HG03442 (cell line): ENCODE results near the gene KAZN.

Source experiments
- ATAC-seq: cut with Tn5 transposase; IDR thresholded peaks from one replicate; pipeline ENCODE4 v1.9.1; 2021; ENCODE audit warnings: mild to moderate bottlenecking, moderate library complexity; ENCODE audit not compliant: unreplicated experiment

Gene KAZN

DNA sequence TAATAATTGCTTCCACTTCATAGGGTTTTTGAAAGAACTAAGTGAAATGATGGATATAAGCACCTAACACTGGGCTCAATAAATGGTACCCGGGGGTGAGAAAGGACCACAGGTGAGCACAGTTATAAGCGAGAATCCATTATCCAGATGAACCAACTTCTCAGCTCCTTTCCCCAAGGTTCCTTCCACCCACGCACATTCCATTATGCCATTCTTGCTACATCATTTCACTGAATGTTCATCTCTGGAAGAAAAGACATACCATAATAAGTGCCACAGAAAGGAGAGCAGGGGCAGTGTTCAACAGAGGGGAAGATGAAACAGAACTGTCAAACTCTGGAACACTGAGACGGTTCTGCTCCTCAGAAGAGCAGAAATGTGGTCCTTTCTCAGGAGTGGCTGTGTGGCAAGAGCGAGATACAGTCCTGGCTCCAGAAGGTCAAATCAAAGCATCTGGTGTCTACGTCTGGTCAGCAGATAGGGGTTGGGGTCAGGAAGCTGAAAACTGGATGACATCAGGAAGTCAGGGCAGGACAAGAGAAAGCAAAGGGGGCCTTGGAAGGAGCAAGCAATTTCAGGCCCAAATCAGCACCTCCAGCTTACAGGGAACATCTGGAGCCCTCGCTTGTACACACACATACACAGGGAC, 299.6 kb downstream of the KAZN start:
- ATAC-seq = no peak

DNA sequence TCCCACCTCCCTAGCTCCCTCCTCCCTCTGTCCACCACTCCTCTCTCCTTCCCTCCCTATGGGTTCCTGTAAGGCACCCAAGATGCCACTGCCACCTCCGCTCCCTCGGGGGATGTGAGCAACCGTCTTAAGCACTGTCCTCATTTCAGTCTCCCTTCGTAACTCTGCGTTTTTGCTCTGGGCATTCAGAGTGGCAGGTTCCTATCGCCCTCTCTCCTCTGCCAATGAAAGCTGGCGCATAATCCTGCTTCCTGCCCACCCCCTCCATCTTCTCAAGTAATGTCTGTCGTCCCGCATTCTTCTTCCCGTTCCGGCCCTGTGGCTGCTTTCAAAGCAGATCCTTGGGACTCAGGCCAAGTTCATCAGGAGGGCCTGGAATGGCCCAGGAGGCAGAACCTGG, 301.2 kb downstream of the KAZN start:
- no peak for ATAC-seq

DNA sequence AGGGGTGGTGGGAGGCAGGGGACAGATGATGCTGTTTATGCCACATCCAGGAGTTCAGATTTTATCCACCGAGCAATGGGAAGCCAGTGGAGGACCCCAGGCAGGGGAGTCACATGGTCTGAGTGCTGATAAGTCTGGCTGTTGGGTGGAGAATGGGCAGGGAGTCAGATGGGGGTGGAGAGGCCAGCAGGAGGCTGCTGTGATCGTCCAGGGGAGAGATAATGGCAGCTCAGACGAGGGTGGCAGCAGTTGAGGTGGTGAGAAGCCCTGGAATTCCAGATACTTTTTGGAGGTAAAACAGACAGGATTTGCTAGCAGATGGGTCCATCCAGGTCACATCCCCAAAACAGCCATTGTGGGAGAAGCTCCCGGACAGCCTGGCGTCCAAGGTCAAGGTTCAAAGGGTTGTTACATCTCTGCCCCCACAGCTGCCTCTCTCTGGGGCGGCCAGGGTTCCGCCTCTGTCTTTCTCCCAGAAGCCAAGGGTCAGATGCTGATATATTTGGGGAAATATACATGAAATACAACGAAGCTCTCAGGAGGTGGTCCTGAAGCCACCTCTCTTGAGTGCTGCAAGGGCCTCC, 303.0 kb downstream of the KAZN start:
- ATAC-seq = no peak

- no peak for ATAC-seq
Observed at GRCh38 chr1:14903922-14904321, 305.4 kb downstream of the KAZN start.

DNA sequence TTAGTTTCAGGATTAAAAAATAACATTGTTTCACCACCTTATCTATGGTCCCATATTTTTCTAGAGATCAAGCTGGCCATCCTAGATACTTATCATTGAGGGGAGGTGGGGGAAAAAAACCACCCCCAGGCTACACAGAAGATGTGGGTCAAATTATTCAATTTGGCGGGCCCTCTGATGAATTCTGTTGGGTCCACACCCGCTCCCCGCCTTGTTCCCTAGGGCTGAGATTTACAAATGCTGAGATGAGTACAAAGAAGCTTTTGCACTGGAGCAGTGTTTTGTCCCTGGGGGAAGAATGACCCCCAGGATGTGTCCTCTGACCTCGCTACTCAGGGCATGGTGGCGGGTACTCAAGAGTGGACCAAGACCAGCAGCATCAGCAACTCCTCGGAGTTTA, 308.2 kb downstream of the KAZN start:
- no peak for ATAC-seq

DNA sequence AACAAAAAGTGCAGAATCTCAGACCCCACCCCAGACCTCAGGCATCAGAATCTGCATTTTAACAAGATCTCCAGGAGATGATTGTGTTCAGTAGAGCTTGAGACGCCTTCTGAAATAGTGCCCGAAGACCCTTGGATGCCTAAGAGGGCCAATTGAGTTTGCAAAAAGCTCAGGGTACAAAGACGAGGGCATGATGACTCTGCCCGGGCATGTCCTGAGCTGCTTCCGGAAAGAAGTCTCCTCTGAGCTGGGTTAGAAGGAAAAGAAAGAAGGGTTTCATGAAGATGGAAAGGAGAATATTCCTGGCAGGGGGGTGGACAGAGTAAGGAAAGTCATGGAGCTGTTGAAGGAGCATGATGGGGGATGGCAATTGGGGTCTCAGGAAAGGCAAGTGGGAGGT, 308.9 kb downstream of the KAZN start:
- no peak for ATAC-seq

DNA sequence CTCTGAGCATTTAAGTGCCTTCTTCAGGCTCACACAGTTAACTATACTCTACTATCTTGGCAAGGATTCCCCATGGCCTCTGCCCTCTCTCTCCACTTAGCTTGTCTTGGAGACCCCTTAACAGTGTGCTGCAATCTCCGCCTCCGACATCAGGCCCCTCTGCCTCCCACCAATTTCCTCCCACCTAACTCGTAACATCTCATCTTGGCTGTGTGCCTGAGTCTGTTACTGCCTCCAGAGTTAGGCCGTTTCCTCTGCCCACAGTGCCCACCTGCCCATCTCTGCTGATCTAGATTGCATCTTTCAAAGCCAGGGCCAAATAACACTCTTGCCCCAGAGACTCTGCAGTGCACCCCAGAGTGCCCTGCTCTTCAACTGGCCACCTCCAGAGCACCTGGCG, 310.8 kb downstream of the KAZN start:
- ATAC-seq = no peak

GRCh38 chr1:14909920-14910460, 311.5 kb downstream of the KAZN start:
- no peak for ATAC-seq

- no peak for ATAC-seq
Observed at GRCh38 chr1:14910984-14911721, 312.7 kb downstream of the KAZN start.

DNA sequence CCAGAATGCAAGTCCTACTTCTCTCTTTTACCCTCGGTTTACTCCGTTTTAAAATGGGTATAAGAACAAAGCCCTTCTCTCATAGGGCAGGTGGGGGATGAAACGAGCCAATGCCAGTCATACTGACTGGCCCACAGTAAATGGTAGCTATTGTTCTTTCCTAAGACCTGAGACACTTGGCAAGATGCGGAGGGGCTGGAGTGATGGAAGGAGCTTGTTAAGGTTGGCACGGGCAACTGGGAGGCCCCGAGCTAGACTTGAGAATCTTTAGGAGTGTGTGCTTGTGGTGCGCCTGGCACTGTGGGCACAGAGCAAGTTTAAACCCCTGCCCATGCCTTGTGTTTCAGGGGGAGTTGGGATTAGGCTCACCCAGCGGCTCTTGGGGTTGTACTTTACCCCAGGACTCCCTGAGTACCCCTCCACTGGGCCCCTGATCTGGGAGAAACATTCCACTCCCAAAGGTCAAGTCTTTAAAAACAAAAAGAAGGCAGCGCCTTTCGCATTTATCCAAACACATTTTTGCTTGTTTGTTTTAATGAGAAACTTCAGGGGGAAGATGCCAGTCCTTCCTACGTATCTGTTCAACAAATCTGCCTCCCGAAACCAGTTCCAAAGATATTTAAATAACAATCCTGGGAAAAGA, 314.5 kb downstream of the KAZN start:
- ATAC-seq = no peak

GRCh38 chr1:14913482-14914177, 315.1 kb downstream of the KAZN start:
- no peak for ATAC-seq

- ATAC-seq = no peak
Observed at GRCh38 chr1:14914351-14914988, 316.0 kb downstream of the KAZN start.

- ATAC-seq = no peak
Observed at GRCh38 chr1:14915356-14916054, 317.0 kb downstream of the KAZN start.

DNA sequence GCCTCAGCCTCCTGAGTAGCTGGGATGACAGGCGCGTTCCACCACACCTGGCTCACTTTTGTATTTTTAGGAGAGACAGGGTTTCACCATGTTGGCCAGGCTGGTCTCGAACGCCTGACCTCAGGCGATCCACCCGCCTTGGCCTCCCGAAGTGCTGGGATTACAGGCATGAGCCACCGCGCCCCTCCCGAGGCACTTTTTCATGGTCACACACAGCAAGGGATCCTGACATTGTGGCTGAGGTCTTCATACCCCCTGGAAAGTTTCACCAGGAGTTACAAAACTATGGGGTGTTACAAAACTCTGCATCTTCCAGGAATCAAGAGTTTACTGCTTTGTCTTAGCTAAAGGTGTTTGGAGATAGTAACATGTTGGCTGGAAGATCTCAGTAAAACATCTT, 320.8 kb downstream of the KAZN start:
- no peak for ATAC-seq

- ATAC-seq = no peak
Observed at GRCh38 chr1:14919751-14920150, 321.3 kb downstream of the KAZN start.

- no peak for ATAC-seq
Observed at GRCh38 chr1:14921057-14921456, 322.6 kb downstream of the KAZN start.

GRCh38 chr1:14922942-14923726, 324.6 kb downstream of the KAZN start:
- no peak for ATAC-seq

DNA sequence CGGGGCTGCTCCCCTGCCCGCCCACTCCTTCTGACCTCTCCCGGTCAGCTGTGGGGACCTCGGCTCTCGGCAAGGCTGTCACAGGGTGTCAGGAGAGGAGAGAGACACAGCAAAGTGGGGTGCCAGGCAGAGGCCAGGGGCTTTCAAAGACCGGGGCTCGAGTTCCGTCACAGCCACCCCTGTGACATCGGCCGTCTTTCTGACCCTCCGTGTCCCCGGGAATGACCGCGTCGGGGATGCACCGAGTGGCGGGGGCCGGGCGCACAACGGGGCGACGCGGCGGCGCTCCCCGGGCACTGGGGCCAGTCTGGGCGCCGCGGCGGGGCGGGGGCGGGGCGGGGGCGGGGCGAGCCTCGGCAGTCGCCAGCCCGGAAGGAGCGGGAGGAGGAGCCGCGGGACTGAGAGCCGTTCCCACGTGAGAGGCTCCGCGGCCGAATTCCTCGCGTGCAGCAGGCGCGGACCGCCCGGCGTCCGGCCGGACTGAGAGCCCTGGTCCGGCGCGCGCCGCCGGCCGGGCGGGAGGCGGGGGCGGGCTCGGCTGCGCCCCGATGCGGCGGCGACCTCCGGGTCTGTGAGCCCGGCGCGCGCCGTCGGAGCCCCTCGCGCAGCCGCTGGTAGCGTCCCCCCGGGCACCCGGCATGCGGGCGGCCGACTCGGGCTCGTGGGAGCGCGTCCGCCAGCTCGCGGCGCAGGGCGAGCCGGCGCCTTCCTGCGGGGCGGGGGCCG, 325.4 kb downstream of the KAZN start:
- ATAC-seq = peak; percentile 50
